ENCODE measurements around the gene SH3D21.

DNA sequence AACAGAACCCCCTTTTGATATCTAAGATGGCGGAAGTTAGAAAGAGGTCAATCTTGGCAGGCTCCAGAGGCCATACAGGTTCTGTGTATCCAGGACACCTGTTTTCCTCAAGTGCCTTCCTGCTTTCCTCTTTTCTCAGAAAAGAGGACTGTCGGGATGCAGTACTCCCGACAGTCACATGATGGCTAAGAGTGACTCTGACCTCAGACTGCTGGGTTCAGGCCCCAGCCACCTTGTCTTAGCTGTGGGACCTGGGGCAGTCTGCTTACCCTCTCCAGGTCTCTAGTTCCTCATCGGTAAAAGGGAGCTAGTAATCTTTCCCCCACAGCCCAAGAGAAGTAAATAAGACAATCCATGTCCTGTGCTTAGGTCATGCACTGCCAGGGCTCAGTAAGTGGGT, 49.6 kb downstream of the SH3D21 start:
- TF ChIP-seq, protein P1, sequence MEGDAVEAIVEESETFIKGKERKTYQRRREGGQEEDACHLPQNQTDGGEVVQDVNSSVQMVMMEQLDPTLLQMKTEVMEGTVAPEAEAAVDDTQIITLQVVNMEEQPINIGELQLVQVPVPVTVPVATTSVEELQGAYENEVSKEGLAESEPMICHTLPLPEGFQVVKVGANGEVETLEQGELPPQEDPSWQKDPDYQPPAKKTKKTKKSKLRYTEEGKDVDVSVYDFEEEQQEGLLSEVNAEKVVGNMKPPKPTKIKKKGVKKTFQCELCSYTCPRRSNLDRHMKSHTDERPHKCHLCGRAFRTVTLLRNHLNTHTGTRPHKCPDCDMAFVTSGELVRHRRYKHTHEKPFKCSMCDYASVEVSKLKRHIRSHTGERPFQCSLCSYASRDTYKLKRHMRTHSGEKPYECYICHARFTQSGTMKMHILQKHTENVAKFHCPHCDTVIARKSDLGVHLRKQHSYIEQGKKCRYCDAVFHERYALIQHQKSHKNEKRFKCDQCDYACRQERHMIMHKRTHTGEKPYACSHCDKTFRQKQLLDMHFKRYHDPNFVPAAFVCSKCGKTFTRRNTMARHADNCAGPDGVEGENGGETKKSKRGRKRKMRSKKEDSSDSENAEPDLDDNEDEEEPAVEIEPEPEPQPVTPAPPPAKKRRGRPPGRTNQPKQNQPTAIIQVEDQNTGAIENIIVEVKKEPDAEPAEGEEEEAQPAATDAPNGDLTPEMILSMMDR (conservative IDR thresholded peaks at IDR 0.05 in 1 of 2, IDR thresholded peaks at IDR 0.05 in 1 of 2; ENCODE audit: extremely low read depth in 1 of 2, insufficient read depth in 1 of 2, low read depth in 1 of 2, low read length in 2 of 2), result no peak
- TF ChIP-seq EZH2 (IDR thresholded peaks at IDR 0.05; ENCODE audit: borderline replicate concordance, low read length), result no peak
